GM18508 (cell line): Measurements from ENCODE around the gene KDM4B.
"Not testable (repeated sequence)": the region's sequence is repeated elsewhere in the genome, so short reads cannot be mapped to it uniquely, and the experiment has no call there.

ENCODE experiments used
- ATAC-seq: cut with Tn5 transposase; IDR thresholded peaks from one replicate; pipeline ENCODE4 v1.9.1; 2021; ENCODE audit warnings: moderate number of reproducible peaks; ENCODE audit not compliant: insufficient read depth, unreplicated experiment

KDM4B gene

DNA sequence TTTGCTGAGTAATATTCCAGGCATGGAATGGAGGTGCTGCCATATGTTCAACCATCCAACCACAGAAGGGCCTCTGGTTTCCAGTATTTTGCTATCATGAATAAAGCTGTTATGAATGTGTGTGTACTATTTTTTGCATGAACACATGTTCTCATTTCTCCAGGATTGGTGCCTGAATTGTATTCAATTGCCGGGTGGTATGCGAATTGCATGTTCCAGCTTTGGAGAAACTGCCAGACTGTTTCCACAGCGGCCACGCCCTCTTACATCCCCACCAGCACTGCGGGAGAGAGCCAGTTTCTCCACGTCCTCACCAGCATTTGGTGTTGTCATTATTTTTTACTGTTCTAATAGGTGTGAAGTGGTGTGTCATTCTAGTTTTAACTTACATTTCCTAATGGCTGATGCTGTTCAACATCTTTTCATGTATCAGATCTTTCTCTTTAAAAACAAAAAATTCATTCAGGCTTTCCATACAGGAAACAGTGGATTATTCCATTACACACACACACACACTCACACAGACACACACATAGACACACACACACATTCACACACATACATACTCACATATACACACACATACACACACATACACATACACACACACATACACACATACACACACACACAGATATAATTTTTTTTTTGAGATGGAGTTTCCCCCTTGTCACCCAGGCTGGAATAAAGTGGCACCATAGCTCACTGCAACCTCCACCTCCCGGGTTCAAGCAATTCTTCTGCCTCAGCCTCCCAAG is 217.6 kb downstream of the KDM4B start:
- no peak for ATAC-seq

DNA sequence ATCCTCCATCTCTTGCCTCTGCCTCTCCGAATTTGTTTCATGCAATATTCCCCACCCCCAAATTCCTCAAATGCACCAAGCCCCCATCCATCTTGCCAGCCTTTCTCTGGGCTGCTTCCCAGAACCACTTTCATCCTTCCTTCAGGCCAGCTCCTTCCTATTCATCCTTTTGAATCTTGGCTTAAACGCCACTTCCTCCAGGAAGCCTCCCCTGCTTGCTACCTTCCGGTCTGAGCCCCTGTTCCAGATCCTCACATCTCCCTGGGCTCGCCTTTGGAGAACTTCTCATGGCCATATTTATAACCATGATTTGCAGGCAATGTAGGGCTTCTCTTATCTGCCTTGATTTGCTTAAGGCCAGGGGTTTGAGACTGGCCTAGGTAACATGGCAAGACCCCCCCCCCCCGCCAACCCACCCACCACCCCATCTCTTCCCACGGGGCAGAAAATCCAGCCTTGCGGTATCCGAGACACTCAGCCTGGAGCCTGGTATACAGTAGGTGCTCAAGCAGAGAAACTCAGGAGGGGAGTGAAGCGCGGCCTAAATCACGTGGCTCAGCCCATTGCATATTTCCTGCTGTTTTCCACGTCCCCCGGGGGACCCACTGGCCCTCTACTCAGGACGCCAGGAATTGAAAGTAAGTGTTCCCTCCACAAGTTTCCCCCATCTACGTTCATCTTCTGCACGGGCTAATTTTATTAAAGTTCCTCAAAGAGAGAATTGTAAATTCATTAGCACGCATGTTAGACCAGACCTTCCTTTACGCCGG is 219.8 kb downstream of the KDM4B start:
- ATAC-seq, result no peak

DNA sequence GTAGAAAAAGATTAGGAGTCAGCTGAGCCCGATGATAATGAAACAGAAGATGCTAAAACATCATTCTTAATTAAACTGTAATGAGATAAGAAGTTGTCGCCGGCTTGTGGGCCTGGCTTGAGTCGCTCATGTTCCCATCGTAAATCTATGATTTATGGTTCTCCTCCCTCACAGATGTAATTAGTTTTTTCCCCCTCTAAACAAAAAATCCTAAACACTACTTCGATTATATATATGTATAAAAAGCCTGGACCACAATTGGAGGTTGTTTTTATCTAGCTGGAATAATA is 220.3 kb downstream of the KDM4B start:
- no peak for ATAC-seq

DNA sequence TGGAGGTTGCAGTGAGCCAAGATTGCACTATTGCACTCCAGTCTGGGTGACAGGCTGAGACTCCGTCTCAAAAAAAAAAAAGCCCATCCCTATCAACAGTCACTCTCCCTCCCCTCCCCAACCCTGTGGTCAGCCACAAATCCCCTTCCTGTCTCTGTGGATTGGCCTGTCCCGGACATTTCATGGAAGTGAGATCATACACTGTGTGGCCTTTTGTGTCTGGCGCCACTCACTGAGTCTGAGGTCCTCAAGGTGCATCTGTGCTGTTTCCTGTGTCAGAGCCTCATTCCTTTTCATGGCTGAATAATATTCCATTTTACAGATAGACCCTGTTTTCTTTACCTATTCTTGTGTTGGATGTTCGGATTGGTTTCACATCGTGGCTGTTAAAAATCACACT is 222.2 kb downstream of the KDM4B start:
- ATAC-seq, result no peak

DNA sequence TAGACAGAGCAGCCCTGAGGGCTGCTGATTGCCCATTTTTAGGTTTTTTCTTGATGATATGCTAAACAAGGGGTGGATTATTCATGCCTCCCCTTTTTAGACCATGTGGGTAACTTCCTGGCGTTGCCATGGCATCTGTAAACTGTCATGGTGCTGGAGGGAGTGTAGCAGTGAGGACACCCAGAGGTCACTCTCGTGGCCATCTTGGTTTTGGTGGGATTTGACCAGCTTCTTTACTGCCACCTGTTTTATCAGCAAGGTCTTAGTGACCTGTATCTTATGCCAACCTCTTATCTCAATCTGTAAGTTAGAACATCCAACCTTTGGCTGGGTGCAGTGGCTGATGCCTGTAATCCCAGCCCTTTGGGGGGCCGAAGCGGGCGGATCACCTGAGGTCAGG is 223.7 kb downstream of the KDM4B start:
- ATAC-seq, result no peak

DNA sequence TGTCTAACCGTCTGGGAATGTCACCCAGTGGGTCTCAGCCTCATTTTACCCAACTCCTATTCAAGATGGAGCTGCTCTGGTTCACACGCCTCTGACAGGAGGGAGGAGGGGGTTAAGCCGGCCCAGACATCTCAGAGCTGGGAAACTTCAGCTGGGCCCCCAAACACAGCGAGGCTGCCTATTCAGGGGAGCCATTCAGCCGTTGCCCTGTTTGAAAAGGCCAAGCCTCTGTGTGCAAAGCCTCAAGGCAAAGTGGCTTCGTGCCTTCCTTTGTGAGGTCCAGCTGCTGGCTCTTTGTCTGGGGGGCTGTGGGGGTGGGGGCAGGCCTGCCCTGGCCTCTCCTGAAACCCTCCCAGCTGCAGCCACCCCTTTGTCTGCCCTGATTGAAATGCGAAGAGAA is 224.3 kb downstream of the KDM4B start:
- no peak for ATAC-seq

DNA sequence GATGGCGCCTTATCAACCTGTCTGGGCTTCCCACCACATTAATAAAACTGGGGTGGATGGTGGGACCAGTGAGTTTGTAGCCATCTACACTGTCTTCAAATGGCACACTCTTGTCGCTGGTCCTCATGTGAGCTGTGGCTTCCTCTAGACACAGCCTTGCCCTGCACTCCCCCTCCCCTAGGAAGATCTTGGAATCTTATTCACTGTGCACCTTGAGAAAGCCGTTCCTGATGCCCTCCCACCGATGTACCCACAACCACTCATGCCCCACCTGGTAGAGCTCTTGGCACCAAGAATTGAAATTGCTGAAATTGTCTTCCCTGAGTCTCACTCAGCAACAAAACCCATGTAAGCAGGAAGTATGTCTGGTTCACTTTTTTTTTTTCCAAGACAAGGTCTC is 225.7 kb downstream of the KDM4B start:
- ATAC-seq, result no peak

DNA sequence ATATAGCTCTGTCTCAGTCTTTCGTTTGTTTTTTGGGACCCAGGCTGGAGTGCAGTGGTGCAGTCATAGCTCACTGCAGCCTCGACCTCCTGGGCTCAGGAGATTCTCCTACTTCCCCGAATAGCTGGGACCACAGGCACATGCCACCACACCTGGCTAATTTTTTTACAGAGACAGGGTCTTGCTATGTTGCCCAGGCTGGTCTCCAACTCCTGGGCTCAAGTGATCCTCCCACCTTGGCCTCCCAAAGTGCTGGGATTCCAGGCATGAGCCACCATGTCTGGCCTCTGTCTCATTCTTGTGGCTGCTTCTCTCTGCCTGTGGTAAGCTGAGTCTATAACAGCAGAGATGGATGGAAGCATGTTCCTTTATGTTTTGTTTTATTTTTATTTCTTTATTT is 226.7 kb downstream of the KDM4B start:
- ATAC-seq, result not testable (repeated sequence)

DNA sequence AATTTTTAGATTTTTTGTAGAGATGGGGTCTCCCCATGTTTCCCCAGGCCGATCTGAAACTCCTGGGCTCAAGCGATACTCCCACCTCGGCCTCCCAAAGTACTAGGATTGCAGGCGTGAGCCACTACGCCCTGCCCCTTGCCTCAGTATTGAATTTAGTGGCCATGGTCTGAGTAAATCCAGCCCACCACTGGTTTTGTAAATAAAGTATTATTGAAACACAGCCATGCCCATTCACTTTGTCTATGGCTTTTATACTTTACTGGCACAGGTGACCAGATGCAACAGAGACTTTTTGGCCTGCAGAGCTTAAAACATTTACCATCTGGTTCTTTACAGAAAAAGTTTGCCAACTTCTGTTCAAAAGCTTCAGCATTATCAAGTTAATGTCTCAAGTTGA is 227.9 kb downstream of the KDM4B start:
- no peak for ATAC-seq

DNA sequence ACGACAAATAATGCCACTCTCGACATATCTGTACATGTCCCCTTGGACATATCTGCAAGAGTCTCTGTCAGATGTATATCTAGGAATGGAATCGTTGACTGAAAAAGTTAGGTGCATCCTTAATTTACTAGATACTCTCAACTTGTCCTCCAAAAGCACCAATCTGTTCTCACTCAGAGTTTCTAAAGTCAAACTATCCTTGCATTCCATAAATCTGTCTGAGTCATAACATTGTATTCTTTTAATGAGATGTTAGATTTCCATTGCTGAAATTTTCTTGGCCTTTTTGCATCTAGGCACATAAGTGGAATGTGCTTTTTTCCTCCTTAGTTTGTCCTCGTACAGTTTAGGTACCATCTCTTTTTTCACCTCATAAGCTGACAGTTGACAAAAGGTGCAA is 231.9 kb downstream of the KDM4B start:
- no peak for ATAC-seq

DNA sequence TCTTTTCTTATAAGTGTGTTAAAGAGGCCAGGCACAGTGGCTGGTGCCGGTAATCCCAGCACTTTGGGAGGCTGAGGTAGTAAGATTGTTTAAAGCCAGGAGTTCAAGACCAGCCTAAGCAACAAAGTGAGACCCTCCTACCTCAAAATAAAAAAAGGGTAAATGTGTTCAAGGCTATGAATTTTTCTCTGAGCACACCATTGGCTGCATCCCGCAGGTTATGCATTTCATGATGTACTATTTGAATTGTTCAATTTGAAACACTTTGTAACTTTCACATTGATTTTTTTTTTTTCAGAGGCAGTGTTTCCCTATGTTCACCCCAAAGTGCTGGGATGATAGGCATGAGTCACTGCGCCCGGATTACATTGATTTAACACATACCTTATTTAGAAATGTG is 233.6 kb downstream of the KDM4B start:
- no peak for ATAC-seq
